LNCaP clone FGC (cell line): ENCODE measurements around the gene CRYBB1.

ENCODE experiments used
- DNase-seq: peaks from one replicate; pipeline ENCODE4 v3.0.0-alpha.2; 2011; ENCODE audit warnings: low read depth
- H3K4me3 ChIP-seq: 2 replicates; pipeline ENCODE4 v1.5.1; 2011; ENCODE audit warnings: mild to moderate bottlenecking, low read depth, low read length, control low read depth
- CTCF ChIP-seq: IDR thresholded peaks from 2 replicates; pipeline ENCODE4 v1.5.1; 2012; ENCODE audit warnings: mild to moderate bottlenecking; ENCODE audit not compliant: control insufficient read depth, insufficient read depth; ENCODE audit errors: extremely low read depth

Gene CRYBB1

GRCh38 chr22:26549902-26550497 lies 67.8 kb downstream of the CRYBB1 start:
- no peak for TF ChIP-seq CTCF
- no peak for DNase-seq
- H3K4me3 ChIP-seq = no peak overlapping the region
